ENCODE data around the gene CDK6.
A peak's percentile ranks its signal among the peaks of the same experiment; 100 is the strongest.

Gene CDK6

DNA sequence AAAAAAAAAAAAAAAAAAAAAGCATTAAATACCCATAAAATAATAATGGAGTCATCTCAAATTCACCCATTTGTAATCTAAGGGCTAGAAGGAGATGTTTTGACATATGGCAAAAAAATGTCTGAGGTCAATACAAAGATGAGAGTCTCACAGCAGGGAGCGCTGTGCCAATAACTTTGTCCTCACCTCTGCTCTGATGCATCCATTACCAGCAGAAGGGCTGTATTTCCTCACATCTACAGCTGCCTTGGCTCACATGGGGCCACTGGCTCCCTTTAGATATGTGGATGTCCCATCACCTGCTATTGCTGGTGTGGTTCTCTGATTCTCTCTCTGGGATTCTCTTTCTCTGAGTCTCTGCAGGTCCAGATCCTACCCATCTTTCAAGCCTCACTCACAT lies 155.9 kb downstream of the CDK6 start:
- peak; percentile 38 for DNase-seq (ENCODE audit: low read depth)

DNA sequence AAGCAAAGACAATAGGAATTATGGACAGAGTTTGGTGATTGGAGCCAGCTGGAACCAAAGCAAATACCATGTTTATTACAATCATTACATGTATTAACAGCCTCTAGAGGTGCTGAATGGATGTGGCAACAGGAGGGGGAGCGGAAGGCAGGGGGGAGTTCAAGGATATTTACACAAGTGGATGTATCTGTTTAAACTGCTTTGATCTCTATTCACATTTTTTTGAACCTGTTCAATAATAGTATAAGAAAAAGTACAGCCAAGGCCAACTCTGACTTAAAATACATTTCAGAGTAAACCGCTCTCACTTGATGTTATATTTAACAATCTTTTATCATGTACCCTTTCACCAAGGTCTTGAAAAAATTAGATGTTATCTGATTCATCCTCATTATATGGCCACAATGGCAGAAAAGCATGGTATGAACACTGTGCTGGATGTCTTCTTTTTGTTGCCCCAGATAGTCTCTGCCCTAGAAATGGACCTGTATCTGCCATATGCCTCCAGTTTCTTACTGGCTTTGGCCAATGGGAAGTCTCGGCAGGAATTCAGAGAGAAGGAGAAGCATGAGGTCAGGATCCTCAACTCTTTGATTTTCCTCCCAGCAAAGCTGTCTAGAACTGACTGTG lies 158.0 kb downstream of the CDK6 start:
- DNase-seq (ENCODE audit: low read depth), result no peak

DNA sequence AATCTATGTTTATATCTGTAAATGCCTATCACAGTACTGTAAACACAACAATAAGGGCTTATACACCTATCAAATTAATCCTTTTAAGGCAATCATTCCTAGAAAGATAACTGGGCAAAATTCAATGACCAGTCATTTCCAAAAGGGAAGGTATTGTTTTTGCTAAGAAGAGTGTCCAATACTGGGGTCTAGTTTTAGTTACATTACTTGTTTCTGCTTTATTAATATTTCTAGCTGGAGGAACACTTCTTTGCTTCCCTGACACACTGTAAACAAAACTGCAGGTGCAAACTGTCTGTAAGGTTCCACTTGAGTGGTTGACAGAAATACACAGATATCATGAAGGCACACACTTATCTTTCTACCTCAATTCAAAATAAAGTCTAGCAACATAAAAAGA lies 162.0 kb downstream of the CDK6 start:
- no peak for DNase-seq (ENCODE audit: low read depth)

DNA sequence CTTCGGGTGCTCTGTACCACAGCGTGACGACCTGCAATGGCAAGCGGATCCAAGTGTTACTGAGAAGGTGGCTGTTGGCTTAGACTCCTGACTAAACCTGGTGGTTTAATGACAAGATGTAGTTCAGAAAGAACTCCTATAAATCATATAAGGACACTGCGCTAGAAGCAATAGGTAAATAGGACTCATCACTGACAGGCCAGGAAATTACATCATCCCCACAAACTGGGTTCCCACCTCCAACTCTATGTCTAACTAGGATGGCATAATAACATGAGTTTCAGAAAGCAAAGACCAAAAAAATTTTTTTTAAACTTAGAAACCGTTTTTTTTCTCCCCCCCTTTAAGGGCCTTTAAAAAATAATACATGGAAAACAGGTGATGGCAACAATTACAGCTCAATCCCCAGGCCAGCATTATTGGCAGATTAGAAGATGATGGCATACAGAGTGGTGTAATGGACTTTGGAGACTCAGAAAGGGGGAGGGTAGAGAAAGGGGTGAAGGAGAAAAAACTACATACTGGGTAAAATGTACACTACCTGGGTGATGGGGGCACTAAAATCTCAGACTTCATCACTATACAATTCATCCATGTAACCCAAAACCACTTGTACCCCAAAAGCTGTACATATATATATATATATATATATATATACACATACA lies 164.7 kb downstream of the CDK6 start:
- DNase-seq (ENCODE audit: low read depth), result no peak

DNA sequence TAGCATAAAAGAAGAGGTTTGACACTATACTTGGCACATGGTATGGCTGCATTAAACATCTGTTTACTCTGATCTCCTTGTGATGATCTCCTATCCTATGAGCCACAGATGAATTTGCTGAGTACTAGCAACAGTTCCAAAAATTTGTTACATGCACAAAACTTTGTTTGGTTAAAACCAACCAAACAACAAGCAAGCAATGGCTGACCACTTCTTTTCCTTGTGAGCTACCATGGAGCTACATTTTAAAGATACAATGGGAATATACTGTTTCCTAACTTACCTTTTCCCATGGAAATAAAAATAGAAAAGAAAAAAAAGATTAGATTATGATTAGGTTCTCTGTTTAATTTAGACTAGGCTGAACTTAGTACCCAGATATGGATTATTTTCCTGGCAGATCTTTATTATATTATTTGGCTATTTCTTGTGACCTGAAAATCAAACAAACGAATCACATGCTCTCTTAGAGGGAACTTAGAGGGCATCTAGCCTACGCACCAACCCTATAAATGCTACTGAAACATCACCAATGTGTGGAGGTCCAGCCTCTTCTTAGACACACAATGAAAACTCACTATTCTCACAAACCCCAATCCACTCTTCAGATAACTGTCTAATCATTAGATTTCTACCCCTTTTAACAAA lies 166.0 kb downstream of the CDK6 start:
- no peak for DNase-seq (ENCODE audit: low read depth)

DNA sequence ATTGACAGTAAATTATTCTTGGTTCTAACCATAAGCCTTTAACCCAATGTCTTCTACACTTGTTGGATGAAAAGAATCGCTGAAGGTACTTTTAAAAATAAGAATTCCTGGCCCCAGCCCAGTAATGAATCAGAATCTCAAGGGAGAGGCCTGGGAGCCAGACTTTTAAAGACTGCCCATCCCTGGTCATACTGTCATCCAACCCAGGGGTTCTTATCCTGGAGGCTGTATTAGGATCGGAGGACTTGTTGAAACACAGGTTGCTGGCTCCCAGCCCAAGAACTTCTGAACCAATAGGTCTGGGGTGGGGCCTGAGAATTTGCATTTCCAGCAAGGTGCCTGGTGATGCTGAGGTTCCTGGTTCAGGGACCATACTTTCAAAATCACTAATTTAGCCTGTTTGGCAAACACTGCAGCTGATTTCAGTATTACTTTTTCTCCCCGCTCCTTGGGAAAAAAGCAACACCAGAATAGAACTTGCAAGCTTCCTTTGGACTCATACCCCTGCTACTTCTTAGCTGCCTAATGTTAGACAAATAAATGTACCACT lies 166.7 kb downstream of the CDK6 start:
- peak; percentile 27 for DNase-seq (ENCODE audit: low read depth)

DNA sequence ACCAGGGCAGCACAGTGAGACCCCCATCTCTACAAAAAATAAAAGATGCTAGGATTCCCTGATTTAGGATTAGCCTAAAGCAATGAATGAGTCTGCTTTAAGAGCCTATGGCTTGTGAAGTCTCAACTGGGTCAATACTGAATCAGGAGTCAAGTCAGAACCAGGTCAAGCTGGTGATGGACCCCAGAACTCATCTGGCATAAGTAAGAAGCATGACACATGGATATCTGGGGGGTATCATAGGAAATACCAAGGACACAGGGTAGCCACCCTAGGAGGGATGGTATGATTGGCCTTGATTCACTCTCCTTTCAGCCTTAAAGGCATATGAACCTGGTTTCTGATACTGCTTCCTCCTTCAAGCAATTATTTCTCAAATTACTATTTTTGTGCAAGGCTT lies 167.8 kb downstream of the CDK6 start:
- no peak for DNase-seq (ENCODE audit: low read depth)

DNA sequence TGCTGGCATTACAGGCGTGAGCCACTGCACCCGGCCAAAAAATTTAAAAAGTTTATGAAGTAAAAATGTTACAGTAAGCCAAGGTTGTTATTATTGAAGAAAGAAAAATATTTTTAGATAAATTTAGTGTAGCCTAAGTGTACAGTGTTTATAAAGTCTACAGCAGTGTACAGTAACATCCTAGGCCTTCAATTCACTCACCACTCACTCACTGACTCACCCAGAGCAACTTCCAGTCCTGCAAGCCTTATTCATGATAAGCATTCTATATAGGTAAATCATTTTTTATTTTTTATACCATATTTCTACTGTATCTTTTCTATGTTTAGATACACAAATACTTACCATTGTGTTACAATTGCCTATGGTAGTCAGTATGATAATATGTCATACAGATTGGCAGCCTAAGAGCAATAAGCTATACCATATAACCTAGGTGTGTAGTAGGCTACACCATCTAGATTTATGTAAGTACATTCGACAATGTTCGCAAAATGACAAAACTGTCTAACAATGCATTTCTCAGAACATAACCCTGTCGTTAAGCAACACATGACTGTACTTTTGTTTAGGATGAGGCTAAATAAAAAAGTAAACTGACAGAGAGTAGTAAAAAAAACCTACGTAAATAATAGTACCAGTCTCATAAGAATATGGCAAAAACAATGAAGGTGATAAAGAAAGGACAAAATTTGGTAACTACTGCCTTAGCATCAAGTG lies 168.4 kb downstream of the CDK6 start:
- peak; percentile 75 for DNase-seq (ENCODE audit: low read depth)

DNA sequence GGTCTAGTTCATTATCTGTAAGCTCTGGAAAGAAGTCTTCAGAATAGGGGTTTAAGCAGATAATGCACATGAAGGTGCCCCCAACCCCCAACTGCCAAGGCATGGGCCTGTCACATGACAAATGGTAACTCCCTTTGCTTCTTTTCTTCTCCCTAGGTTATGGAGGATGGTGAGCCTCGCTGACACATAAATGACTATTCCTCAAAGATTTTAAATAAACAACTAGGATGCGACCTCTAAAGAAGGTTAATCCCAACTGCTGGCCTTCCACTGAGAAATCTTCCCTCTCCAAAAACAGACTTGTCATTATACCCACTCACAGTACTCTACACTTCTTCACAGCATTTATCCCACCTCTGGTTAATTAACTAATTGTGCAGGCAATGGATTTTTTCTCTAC lies 170.4 kb downstream of the CDK6 start:
- no peak for DNase-seq (ENCODE audit: low read depth)

DNA sequence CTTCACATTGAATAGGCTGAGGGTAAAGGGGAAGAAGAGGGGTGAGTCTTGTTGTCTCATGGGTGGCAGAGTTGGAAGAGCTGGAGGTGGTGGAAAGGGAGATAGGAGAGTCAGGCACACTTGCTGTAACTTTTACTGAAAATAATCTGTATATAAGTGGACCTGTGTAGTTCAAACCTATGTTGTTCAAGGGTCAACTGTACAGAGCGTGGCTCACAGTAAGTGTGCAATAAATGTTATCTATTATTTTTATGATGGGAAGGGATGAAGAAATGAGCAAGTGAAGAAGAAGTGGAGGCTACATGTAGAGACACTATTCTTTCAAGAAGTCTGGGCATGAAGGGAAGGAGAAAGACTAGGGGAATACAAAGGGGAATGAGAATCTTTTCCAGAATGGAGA lies 174.7 kb downstream of the CDK6 start:
- no peak for DNase-seq (ENCODE audit: low read depth)

DNA sequence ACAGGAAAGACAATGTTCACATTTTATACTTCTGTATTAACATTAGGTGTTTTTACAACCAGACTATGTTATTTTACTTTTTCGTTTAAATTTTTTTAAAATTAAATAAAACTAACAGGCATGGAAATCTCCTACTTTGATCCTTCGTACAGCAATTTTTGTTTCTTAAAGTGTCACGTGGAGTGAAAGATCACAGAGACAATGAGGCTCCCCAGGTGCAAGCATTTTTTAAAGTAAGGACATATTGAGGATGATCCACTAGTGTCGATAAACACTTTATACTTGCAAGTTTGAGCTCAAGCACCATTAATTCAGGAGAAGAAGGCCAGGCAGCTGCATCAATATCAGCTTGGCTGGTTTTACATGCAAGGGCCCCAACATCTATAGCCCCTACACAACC lies 177.7 kb downstream of the CDK6 start:
- DNase-seq (ENCODE audit: low read depth), result no peak

DNA sequence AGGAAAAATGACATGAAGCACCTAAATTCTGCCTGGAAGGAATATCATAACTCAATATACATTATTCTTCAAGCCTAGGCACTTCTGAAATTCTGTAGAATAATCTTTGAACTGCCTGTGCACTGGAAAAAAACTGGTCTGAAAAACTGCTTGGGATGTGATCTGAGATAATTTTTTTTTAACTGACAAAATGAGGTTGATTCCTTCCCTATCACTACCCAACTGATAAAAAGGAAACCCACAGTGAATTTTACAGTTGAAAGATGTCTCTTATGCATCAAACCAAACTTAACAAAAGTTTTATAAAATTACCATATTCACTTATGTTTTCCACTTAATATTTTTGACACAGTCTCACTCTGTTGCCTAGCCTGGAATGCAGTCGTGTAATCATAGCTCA lies 179.0 kb downstream of the CDK6 start:
- DNase-seq (ENCODE audit: low read depth), result no peak

DNA sequence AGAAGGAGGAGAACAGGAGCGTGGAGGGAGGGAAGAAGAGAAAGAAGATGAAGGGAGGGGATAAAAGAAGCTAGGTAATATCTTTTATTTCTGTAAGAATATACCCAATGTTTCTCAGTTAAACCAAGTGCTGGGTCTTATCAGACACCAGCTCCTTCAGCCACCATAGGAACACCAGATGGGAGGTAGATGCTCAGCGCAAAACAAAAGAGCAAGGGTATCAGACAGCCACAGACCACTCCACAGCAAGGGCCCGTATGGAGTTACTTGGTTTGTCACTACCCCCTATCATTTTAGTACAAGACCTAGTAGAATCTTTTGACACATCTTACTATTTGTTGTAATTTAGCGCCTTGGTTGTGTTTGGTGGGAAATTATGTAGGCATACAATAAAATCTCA lies 180.3 kb downstream of the CDK6 start:
- DNase-seq (ENCODE audit: low read depth), result no peak

DNA sequence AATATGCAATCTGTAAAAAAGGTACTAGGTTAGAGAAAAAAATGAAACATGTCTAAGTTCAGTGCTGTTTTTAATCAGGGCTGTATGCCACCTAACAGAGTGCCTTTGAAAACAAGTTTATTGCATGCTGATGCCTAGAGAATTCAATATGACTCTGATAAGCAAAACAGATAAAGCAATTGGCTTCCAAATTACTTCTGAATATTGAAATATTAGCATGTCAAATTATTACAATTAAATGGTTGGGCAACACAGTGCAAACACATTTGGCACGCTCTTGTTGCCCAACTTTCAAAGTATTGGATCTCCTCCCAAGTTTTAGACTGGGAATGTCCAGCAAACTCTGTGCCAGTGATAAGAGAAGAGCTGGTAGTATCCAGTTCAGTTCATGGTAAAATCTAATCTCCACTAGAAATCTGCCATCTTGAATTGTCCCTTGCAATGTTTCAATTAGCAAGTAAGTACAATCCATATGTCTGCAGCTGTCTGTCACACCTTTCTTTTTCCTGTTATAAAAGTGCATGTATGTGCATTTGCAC lies 181.0 kb downstream of the CDK6 start:
- no peak for DNase-seq (ENCODE audit: low read depth)

DNA sequence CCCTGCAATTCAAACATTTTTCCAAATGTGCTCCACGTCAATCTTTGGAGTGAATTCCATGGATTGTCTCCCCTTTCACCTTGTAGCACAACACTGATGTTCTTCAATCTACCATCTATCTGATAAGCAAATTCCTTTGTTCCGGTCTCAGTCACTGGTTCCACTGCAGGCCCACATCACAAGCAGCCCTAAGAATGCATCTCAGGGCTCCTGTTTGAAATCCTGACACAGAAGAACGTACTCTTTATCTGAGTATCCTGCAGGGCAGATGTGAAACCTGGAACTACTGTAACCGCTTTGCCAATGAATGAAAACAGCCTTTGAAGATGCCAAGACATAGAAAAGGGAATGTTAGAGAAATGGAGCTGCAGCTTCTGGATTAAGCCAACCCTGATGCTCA lies 183.2 kb downstream of the CDK6 start:
- DNase-seq (ENCODE audit: low read depth), result no peak

DNA sequence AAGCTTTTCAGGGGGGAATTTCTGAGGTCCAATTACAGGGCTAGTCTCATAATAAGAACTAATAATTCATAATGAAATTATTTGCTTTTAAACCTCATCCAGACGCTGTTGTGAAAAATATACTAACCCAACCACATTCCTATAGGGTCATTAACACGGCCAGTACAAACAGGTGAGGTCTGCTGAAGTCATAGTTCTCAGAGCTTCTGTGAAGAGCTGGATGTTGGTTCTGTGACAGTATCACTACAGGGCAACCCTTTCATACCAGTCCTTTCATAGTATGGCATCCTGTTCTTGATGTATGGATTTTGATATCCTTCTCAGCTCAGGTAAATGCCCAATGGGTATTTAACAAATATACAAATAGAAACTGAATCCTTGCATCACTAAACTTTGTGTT lies 183.8 kb downstream of the CDK6 start:
- no peak for DNase-seq (ENCODE audit: low read depth)

DNA sequence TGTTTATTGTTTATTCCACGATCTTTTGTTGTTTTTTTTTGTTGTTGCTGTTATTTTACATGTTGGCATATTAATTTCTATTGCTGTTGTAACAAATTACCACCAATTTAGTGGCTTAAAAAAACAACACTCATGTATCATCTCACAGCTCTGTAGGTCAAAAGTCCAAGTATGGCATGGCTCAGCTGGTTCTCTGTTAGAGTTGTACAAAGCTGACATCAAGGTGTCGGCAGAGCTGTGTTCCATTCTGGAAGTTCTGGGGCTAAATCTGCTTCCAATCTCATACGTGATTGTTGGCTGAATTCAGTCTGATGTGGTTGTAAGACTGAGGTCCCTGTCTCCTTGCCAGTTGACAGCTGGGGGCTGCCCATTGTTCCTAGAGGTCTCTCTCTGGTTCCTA lies 186.0 kb downstream of the CDK6 start:
- DNase-seq (ENCODE audit: low read depth), result no peak

DNA sequence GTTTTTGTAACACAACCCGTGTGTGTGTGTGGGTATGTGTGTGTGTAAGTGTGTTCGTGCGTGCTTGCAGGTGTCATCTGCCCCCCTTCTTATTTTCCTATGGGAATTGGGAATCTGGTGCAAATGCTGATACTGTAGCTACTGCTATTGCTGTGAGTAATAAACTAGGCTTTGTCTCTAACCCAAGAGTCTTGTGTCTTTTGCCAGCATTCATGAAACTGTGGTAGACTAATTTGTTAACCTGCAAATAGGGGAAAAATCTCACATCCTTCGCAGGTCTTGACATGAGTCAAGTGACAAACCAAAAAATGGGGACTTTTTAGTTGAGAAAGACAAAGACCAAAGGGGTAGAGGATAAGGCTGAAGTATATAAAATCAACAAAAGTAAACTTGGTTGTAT lies 188.3 kb downstream of the CDK6 start:
- no peak for DNase-seq (ENCODE audit: low read depth)

DNA sequence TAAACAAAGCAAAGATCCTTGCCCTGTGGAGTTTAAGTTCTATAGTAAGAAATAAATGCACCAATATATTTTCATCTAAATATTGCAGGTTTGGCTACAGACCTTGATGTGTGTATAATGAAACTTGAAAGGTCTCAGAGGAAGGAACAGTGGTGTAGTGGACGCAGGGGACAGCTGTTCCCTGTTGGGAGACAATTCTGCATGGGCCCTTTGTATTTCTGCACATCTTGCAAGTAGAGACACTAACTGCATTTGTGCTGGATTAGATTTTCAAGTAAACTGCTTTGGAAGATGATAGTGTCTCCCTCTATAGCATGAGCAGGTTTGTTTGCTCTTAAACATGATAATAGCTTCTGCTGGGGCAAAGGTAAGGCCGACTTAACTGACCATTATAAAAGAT lies 188.7 kb downstream of the CDK6 start:
- DNase-seq (ENCODE audit: low read depth), result no peak

DNA sequence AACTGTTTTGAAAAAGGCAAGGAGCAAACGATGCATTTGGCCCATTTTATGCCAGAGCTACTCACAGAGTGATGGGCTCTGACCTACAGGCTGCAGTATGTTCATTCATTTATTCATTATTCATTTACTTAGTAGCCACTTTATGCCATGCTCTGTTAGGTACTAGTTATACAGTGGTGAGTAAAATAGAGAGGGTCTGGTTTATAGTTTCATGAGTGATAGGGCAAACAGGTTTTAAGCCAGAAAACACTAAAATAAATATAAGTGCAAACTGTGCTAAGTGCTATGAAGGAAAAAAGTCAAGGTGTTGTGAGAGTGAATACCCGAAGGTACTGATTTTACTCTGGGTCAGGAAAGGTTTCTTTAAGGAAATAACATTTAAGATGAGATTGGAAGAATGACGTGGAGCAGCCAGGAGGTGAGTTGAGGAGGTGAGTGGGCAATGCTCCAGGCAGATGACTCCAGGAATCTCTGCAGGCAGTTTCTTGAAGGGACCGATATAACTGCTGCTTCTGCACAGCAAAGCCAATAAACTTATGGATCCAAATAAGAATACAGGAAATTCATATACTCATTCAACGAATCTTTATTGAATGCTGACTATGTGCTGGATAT lies 189.3 kb downstream of the CDK6 start:
- DNase-seq (ENCODE audit: low read depth), result no peak

DNA sequence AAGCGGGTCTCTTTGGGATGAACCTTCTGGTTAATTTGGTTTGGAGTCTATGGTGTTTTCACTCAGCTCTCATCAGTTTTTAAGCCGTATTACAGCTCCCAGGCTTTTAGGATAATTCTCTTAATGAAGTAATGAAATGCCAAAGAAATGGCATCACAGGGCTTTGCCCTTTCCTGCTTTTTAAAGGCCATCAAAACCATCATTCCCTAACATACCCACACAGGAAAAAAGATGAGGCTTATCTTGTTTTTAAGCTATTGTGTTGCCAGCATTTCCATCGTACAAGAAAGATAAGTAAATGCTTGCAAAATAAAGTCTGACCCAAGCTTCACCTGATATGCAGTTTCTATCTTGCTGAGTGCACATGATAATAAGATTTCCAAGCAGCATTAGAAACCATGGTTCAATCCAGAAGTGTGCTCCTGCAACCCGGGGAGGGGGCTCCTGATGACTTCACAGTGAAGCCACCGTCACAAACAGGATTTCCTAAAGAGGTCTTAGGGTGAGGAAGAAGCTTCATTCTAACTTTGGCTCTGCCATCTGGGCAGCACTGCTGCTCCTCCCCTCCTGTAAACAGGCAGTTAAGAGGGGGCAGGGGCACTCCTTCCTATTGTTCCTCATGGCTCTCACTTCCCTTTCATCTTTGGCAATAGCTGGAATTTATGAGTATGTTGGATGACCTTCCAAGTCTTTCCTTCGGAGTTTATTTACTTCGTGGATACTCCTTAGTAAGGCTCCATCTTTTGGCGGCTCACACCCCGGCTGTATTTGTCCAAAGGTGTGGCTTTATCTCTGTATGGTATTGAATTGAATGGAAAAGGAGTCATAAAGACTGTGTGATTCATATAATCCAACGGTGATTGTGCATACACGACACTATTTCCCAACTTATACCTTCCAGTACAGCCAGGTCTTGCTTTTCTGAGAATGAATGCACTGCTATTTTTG lies 191.0 kb downstream of the CDK6 start:
- DNase-seq (ENCODE audit: low read depth), result peak; percentile 51
